GM18907 (cell line): Measurements from ENCODE around the gene MBOAT1.

ENCODE experiments used
- ATAC-seq: cut with Tn5 transposase; IDR thresholded peaks from one replicate; pipeline ENCODE4 v1.9.1; 2021; ENCODE audit warnings: mild to moderate bottlenecking, moderate library complexity; ENCODE audit not compliant: unreplicated experiment

The MBOAT1 gene

GRCh38 chr6:20235041-20235440, 22.8 kb upstream of the MBOAT1 start:
- no peak for ATAC-seq

- ATAC-seq: no peak
These were observed 21.9 kb upstream of the MBOAT1 start for GRCh38 chr6:20234136-20234535.

GRCh38 chr6:20233007-20233730, 20.9 kb upstream of the MBOAT1 start:
- no peak for ATAC-seq

- no peak for ATAC-seq
These were observed 19.9 kb upstream of the MBOAT1 start for GRCh38 chr6:20232188-20232587.

GRCh38 chr6:20230401-20231119, 18.3 kb upstream of the MBOAT1 start:
- ATAC-seq: no peak

GRCh38 chr6:20229881-20230280, 17.6 kb upstream of the MBOAT1 start:
- no peak for ATAC-seq

GRCh38 chr6:20227350-20227749, 15.1 kb upstream of the MBOAT1 start:
- ATAC-seq: no peak

- no peak for ATAC-seq
These were observed 10.9 kb upstream of the MBOAT1 start for GRCh38 chr6:20223141-20223540.

DNA sequence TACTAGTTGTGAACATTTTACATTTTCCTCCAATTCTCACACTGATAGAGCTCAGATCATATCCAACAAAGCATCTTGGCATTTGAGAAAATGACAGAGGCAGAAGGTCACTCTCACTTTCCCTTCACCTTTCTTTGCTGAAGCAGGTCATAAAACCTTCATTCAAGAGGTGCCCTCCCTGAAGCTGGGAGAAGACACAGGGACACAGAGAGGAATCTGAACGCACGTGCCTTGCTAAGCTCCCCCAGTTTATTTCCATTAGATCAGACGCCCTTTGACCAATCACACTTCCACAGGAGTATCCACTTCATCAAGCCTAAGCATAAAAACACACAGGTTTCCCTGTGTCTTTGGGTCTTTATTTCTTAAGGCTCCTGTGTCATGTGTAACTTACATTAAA, 9.2 kb upstream of the MBOAT1 start:
- ATAC-seq: no peak

GRCh38 chr6:20220359-20220758, 8.1 kb upstream of the MBOAT1 start:
- ATAC-seq: no peak

- ATAC-seq: no peak
These were observed 5.6 kb upstream of the MBOAT1 start for GRCh38 chr6:20217891-20218290.

DNA sequence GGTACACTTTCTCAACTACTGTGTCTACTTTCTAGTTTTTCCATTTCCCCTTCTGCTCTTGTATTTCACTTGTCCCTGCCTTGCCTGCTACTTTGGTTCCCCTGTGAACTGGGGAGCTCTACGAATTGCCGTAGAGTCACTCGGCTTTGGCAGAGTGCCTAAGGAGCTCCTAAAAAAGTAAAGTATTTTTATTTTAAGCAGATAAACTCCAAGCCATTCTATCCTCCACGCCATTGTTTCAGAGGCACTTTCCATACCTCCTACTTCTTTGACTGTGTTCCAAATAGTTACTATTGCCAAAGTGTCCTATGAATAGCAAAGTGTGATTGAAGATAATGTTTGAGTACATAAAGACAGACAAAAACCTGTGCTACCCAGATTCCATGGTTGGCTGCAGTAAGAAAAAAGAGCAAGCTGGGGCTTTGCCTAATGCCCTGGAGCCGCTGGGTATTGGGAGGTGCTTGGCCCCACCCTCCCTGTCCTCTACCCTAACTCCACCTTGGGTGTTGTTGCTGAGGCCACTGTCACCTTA, 5.1 kb upstream of the MBOAT1 start:
- ATAC-seq: no peak

GRCh38 chr6:20215310-20215709, 3.0 kb upstream of the MBOAT1 start:
- no peak for ATAC-seq

GRCh38 chr6:20213271-20213798, 1.1 kb upstream of the MBOAT1 start:
- no peak for ATAC-seq

DNA sequence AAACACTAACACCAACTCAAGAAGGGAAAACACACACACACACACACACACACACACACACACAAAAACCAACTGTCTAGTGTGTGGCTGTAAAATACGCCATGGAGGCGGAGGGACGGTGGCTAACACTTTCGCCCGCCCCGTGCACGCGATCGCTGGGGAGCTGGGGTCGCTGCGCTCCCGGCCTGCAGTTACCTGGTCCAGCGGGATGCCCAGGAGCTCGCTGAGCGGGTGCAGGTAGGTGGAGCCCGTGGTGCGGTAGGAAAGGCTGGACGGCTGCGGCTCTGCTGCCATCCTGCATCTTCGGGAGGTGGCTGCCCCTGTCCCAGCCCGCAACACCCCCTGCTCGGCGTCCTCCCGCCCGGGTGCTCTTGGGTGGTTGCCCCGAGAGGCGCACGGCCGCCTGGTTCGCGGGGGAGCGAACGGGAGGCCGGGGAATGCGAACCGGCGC, 303 bp downstream of the MBOAT1 start:
- ATAC-seq: peak; percentile 36

- peak; percentile 23 for ATAC-seq
These were observed 980 bp downstream of the MBOAT1 start for GRCh38 chr6:20211037-20211940.

GRCh38 chr6:20210158-20210557, 2.1 kb downstream of the MBOAT1 start:
- ATAC-seq: no peak

DNA sequence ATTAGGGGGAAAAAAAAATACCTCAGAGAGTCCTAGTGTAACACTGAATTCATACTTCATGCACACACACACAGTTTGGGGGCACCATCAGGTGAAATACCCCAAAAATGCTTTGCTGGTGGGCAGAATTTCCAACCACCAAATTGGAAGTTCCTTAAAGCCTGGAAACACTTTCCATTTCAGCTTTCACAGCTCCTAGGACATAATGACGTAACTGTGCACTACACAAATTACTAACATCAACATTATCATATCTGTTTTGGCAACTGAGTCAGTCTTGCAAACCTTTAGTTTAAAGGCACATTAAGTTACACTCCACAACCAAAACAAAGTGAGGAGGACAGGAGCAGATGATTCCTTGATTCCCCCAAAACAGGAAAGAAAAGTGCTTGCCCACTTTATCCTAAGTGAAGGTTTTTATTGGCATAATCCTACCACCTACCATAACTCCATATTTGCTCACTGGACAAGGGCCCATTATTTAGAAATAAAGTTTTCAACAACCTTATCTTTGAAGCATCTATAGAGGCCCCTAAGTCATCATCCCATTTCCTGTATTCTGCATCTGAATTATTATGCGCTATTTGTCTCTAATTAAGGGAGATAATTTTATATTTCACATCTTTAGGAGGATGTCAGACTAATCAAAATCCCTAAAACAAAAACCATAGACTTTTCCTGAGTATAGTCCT, 3.4 kb downstream of the MBOAT1 start:
- ATAC-seq: no peak

- ATAC-seq: no peak
These were observed 5.2 kb downstream of the MBOAT1 start for GRCh38 chr6:20207088-20207418.

DNA sequence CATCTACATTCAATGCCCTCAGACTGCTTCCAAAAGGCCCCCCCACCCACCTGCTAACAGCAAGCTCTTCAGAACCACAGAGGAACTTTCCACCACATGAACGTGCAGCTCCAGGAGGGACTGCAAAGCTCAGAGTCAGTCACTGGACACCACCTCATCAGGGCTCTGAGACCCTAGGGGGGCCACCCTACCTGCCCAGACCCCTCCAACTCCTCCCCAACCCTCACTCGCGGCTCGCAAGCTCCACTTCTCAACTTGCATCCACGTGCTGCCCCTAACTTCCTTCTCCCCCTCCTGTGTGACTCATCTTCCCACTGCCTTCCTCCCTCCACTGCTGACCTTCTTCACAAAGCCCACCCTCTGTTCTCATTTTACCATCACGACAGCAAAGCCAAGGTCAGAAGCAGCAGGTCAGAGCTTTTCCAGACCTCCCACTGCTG, 6.5 kb downstream of the MBOAT1 start:
- ATAC-seq: no peak
